Suprapubic skin (tissue), 4 donors: ENCODE results near the gene MS4A6A. TPM values are rescaled to one million over a fixed set of nuclear protein-coding genes. Genes with fewer than 3 reads are reported as not detected.
"Not testable (repeated sequence)": the region's sequence is repeated elsewhere in the genome, so short reads cannot be mapped to it uniquely, and the experiment has no call there.

Experiments used
- DNase-seq, 2 donors: peaks; one replicate each; pipeline ENCODE4 v3.0.0-alpha.2; 2019; ENCODE audit warnings: low spot score in 2 of 2
- H3K27ac ChIP-seq: fragments of 200-600 bp; sonication (generic); one replicate; pipeline ENCODE4 v1.5.1; 2019
- H3K27me3 ChIP-seq: fragments of 200-600 bp; sonication (generic); one replicate; pipeline ENCODE4 v1.5.1; 2019
- H3K36me3 ChIP-seq: fragments of 200-600 bp; sonication (generic); one replicate; pipeline ENCODE4 v1.5.1; 2019
- H3K4me1 ChIP-seq: fragments of 200-600 bp; sonication (generic); one replicate; pipeline ENCODE4 v1.5.1; 2019
- H3K4me3 ChIP-seq: fragments of 200-600 bp; sonication (generic); one replicate; pipeline ENCODE4 v1.5.1; 2019; ENCODE audit warnings: mild to moderate bottlenecking
- H3K9me3 ChIP-seq: fragments of 200-600 bp; sonication (generic); one replicate; pipeline ENCODE4 v1.5.1; 2019
- EP300 ChIP-seq: sonication (generic); formaldehyde crosslinking; IDR thresholded peaks from one replicate; pipeline ENCODE4 v1.6.1; 2017; ENCODE audit warnings: antibody characterized with exemption
- POLR2A ChIP-seq, 2 donors: fragments of 450-650 bp; IDR thresholded peaks; one replicate each; pipeline ENCODE4 v1.6.1; 2017; ENCODE audit warnings: antibody characterized with exemption in 2 of 2, mild to moderate bottlenecking in 2 of 2, moderate library complexity in 2 of 2
- POLR2AphosphoS5 ChIP-seq, 3 donors: sonication (generic); formaldehyde crosslinking; IDR thresholded peaks; one replicate each; pipeline ENCODE4 v1.6.1; 2017; ENCODE audit warnings: antibody characterized with exemption in 3 of 3
- WGBS: methylation state at CpG from one replicate; pipeline ENCODE4 v1.1.5; 2018; 5-methylcytosine and 5-hydroxymethylcytosine counted together
- total RNA-seq, 4 donors: library from RNA; depleted of rRNA; stranded (reverse); fragments of >200 nt; gene quantifications; one replicate each; pipeline ENCODE4 v1.1.0, GENCODE V29; 2016
- TF ChIP-seq, protein P1 (sequence below), 2 donors: fragments of 200-600 bp in 1 of 2; fragments of 450-650 bp in 1 of 2; sonication (generic) in 1 of 2; IDR thresholded peaks; one replicate each; pipeline ENCODE4 v1.5.1; 2016 to 2019; ENCODE audit warnings: antibody characterized with exemption in 2 of 2, mild to moderate bottlenecking in 1 of 2, moderate library complexity in 1 of 2

Gene MS4A6A
- total RNA-seq, 4 donors from 2014 or later, result 6.9 to 13.4 (median 9.2) TPM

DNA sequence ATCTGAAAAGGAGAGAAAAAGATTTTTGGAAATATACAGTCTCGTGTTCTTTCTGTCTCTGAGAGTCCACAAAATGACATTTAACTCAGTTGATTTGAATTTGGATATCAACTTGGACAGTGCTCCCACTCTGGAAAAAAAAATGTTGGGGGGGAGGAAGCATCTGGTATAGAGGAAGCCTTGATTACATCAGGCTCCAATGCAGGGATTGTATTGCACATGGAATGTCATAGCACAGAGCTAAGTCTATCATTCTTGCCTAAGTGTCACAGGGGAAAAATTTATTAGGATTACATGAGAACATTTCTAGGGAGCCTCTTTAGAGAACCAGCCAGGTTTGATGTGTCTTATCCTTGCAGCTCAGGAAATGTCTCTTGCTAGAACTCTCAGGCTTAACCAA lies 23.0 kb downstream of the MS4A6A start:
- Histone ChIP-seq H3K27ac (no peak overlapping the region), H3K27me3 (no peaks in the 10 kb centered on the region), H3K9me3 (no peaks in the 10 kb centered on the region), H3K4me3 (no peak overlapping the region), H3K36me3 (no peaks in the 10 kb centered on the region), H3K4me1 (no peaks in the 10 kb centered on the region)
- WGBS, result 56% methylated on average over 1 of the region's 1 CpG
- TF ChIP-seq POLR2A (IDR thresholded peaks at IDR 0.05) (no peak), POLR2AphosphoS5 (IDR thresholded peaks at IDR 0.05) (no peak), EP300 (no peak)
- TF ChIP-seq, protein P1, sequence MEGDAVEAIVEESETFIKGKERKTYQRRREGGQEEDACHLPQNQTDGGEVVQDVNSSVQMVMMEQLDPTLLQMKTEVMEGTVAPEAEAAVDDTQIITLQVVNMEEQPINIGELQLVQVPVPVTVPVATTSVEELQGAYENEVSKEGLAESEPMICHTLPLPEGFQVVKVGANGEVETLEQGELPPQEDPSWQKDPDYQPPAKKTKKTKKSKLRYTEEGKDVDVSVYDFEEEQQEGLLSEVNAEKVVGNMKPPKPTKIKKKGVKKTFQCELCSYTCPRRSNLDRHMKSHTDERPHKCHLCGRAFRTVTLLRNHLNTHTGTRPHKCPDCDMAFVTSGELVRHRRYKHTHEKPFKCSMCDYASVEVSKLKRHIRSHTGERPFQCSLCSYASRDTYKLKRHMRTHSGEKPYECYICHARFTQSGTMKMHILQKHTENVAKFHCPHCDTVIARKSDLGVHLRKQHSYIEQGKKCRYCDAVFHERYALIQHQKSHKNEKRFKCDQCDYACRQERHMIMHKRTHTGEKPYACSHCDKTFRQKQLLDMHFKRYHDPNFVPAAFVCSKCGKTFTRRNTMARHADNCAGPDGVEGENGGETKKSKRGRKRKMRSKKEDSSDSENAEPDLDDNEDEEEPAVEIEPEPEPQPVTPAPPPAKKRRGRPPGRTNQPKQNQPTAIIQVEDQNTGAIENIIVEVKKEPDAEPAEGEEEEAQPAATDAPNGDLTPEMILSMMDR (IDR thresholded peaks at IDR 0.05), result no peak
- no peak for DNase-seq

DNA sequence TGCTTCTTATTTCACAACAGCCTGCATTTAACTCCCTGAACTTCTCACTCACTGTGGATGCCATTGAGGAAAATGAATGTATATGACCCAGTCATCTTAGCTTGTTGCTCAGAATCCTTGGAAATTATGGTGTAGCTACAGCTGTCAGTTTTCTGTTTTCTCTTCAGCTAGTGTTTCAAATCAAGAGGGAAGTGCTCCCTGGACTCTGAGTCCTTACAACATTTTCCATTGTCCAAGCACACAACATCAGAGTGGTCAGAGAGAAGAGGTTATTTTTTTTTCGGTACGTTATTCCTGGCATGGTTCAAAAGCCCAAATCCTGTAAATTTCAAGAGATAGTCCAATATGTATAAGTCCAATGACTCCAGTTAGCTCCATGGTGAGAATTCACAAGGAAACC lies 23.6 kb downstream of the MS4A6A start:
- WGBS, result 81% methylated on average over 2 of the region's 2 CpGs
- Histone ChIP-seq H3K27me3 (no peaks in the 10 kb centered on the region), H3K4me1 (no peaks in the 10 kb centered on the region), H3K4me3 (no peak overlapping the region), H3K27ac (no peak overlapping the region), H3K9me3 (no peaks in the 10 kb centered on the region), H3K36me3 (no peaks in the 10 kb centered on the region)
- no peak for DNase-seq
- TF ChIP-seq POLR2A (IDR thresholded peaks at IDR 0.05), result no peak
- TF ChIP-seq EP300, result no peak
- TF ChIP-seq POLR2AphosphoS5 (IDR thresholded peaks at IDR 0.05), result no peak
- TF ChIP-seq, protein P1 (IDR thresholded peaks at IDR 0.05), result no peak

- Histone ChIP-seq H3K36me3 (no peaks in the 10 kb centered on the region), H3K27me3 (no peaks in the 10 kb centered on the region), H3K4me3 (no peak overlapping the region), H3K9me3 (no peaks in the 10 kb centered on the region), H3K27ac (no peak overlapping the region), H3K4me1 (no peaks in the 10 kb centered on the region)
- TF ChIP-seq EP300, result no peak
- no peak for TF ChIP-seq POLR2A (IDR thresholded peaks at IDR 0.05)
- TF ChIP-seq, protein P1 (IDR thresholded peaks at IDR 0.05), result no peak
- no peak for TF ChIP-seq POLR2AphosphoS5 (IDR thresholded peaks at IDR 0.05)
- WGBS, result 85% methylated on average over 3 of the region's 3 CpGs
- no peak for DNase-seq
Measured at GRCh38 chr11:60158636-60159035, 24.2 kb downstream of the MS4A6A start.

GRCh38 chr11:60155931-60156330 lies 27.0 kb downstream of the MS4A6A start:
- Histone ChIP-seq H3K36me3 (no peaks in the 10 kb centered on the region), H3K9me3 (no peaks in the 10 kb centered on the region), H3K27ac (no peak overlapping the region), H3K4me3 (no peak overlapping the region), H3K4me1 (no peaks in the 10 kb centered on the region), H3K27me3 (no peaks in the 10 kb centered on the region)
- WGBS, result 77% methylated on average over 3 of the region's 3 CpGs
- no peak for DNase-seq
- TF ChIP-seq, protein P1 (IDR thresholded peaks at IDR 0.05), result no peak
- no peak for TF ChIP-seq POLR2A (IDR thresholded peaks at IDR 0.05)
- TF ChIP-seq POLR2AphosphoS5 (IDR thresholded peaks at IDR 0.05), result no peak

- not testable (repeated sequence) for H3K27me3 ChIP-seq, H3K4me1 ChIP-seq, H3K4me3 ChIP-seq, H3K27ac ChIP-seq, H3K36me3 ChIP-seq, H3K9me3 ChIP-seq, DNase-seq
Measured at GRCh38 chr11:60152727-60153126, 30.2 kb downstream of the MS4A6A start.

DNA sequence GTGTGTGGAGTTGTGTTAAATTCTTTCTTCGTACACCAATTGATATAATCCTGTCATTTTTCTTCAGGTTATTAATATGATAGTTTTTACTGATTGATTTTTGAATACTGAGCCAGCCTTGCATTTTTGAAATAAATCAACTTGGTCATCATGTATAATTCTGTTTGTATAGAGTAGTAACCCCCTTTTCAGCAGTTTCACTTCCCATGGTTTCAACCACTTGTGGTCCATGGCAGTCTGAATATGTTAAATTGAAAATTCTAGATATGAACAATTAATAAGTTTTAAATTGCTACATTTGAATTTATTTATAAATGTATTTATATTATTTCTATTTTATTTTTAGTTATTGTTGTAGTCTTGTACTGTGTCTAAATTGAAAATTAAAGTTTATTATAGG lies 32.6 kb downstream of the MS4A6A start:
- DNase-seq, result no peak
- H3K36me3 ChIP-seq, result no peaks in the 10 kb centered on the region
- no peak overlapping the region for H3K4me3 ChIP-seq
- H3K27me3 ChIP-seq, result no peaks in the 10 kb centered on the region
- H3K9me3 ChIP-seq, result no peaks in the 10 kb centered on the region
- TF ChIP-seq EP300, result no peak
- TF ChIP-seq POLR2A (IDR thresholded peaks at IDR 0.05), result no peak
- TF ChIP-seq, protein P1 (IDR thresholded peaks at IDR 0.05), result no peak
- no peak overlapping the region for H3K27ac ChIP-seq
- no peaks in the 10 kb centered on the region for H3K4me1 ChIP-seq
- WGBS, result 78% methylated on average over 1 of the region's 1 CpG
